WTC11 (cell line): ENCODE data around the gene HOMER3. TPM values are rescaled to one million over a fixed set of nuclear protein-coding genes. Genes with fewer than 3 reads are reported as not detected.
A peak's percentile ranks its signal among the peaks of the same experiment; 100 is the strongest.

Experiments used
- ATAC-seq: fragments of 200-7000 bp; cut with Tn5 transposase; 2 replicates; pipeline ENCODE4 v1.10.0; 2021; ENCODE audit warnings: mild to moderate bottlenecking, moderate library complexity
- CTCF ChIA-PET: fragments of 300-600 bp; sonication (Branson Sonifier 250); formaldehyde crosslinking; loops from one replicate; lab custom pipeline; 2021; ENCODE audit warnings: antibody characterized with exemption; lab: Charles Lee
- POLR2A ChIA-PET: fragments of 350-600 bp; sonication (Branson Sonifier 250); formaldehyde crosslinking; loops from one replicate; lab custom pipeline; 2021; ENCODE audit warnings: antibody characterized with exemption; lab: Charles Lee
- DNase-seq: peaks from one replicate; pipeline ENCODE4 v3.0.0; 2021; ENCODE audit warnings: low spot score
- H3K27ac Mint-ChIP-seq: 2 replicates; pipeline ENCODE4 v1.8.0; 2021; ENCODE audit warnings: mixed read lengths
- H3K27me3 Mint-ChIP-seq: 2 replicates; pipeline ENCODE4 v1.8.0; 2021; ENCODE audit warnings: low read depth, mild to moderate bottlenecking, moderate library complexity, mixed read lengths
- H3K36me3 Mint-ChIP-seq: 2 replicates; pipeline ENCODE4 v1.8.0; 2021; ENCODE audit warnings: mixed read lengths
- H3K4me1 Mint-ChIP-seq: 2 replicates; pipeline ENCODE4 v1.8.0; 2022; ENCODE audit warnings: mixed read lengths
- H3K4me3 Mint-ChIP-seq: 2 replicates; pipeline ENCODE4 v1.8.0; 2021; ENCODE audit warnings: mild to moderate bottlenecking, moderate library complexity, mixed read lengths
- H3K9me3 Mint-ChIP-seq: 2 replicates; pipeline ENCODE4 v1.8.0; 2021; ENCODE audit warnings: mixed read lengths
- ARID4B ChIP-seq: sonication (generic); formaldehyde crosslinking; IDR thresholded peaks from 2 replicates; pipeline ENCODE4 v1.8.0; 2023; ENCODE audit warnings: missing genetic modification reagents, mild to moderate bottlenecking, borderline replicate concordance
- CBFB ChIP-seq: sonication (generic); formaldehyde crosslinking; IDR thresholded peaks from 2 replicates; pipeline ENCODE4 v1.8.1; 2022; ENCODE audit warnings: mild to moderate bottlenecking, low read depth, missing genetic modification reagents
- CTCF ChIP-seq: fragments of 200-600 bp; IDR thresholded peaks from 2 replicates; pipeline ENCODE4 v1.8.0; 2022; ENCODE audit warnings: antibody characterized with exemption
- FOXJ3 ChIP-seq: sonication (generic); formaldehyde crosslinking; IDR thresholded peaks from 2 replicates; pipeline ENCODE4 v1.9.0; 2021; ENCODE audit warnings: missing genetic modification reagents, mild to moderate bottlenecking, borderline replicate concordance
- FOXP1 ChIP-seq: sonication (generic); formaldehyde crosslinking; IDR thresholded peaks from 2 replicates; pipeline ENCODE4 v1.8.0; 2022; ENCODE audit warnings: missing genetic modification reagents, mild to moderate bottlenecking, moderate library complexity, borderline replicate concordance
- GABPB1 ChIP-seq: sonication (generic); formaldehyde crosslinking; IDR thresholded peaks from 2 replicates; pipeline ENCODE4 v1.8.1; 2023; ENCODE audit warnings: mild to moderate bottlenecking, missing genetic modification reagents
- JUN ChIP-seq: sonication (generic); formaldehyde crosslinking; IDR thresholded peaks from 2 replicates; pipeline ENCODE4 v1.8.0; 2023; ENCODE audit warnings: mild to moderate bottlenecking, missing genetic modification reagents
- NR2C2 ChIP-seq: sonication (generic); formaldehyde crosslinking; IDR thresholded peaks from 2 replicates; pipeline ENCODE4 v1.8.0; 2022; ENCODE audit warnings: mild to moderate bottlenecking, missing genetic modification reagents
- RELA ChIP-seq: sonication (generic); formaldehyde crosslinking; IDR thresholded peaks from 2 replicates; pipeline ENCODE4 v1.8.1; 2022; ENCODE audit warnings: missing genetic modification reagents, mild to moderate bottlenecking, borderline replicate concordance
- SP1 ChIP-seq: sonication (generic); formaldehyde crosslinking; conservative IDR thresholded peaks from 2 replicates; pipeline ENCODE4 v1.8.1; 2022; ENCODE audit warnings: missing genetic modification reagents
- USF1 ChIP-seq: sonication (generic); formaldehyde crosslinking; IDR thresholded peaks from 2 replicates; pipeline ENCODE4 v1.8.0; 2022; ENCODE audit warnings: mild to moderate bottlenecking, missing genetic modification reagents
- ZNF121 ChIP-seq: sonication (generic); formaldehyde crosslinking; IDR thresholded peaks from 2 replicates; pipeline ENCODE4 v1.8.0; 2023; ENCODE audit warnings: missing genetic modification reagents
- ZNF423 ChIP-seq: fragments of 250-450 bp; sonication (Bioruptor Pico); IDR thresholded peaks from 2 replicates; pipeline ENCODE4 v2.1.2; 2022; ENCODE audit warnings: mild to moderate bottlenecking, moderate library complexity
- total RNA-seq: library from RNA; stranded (reverse); gene quantifications from 3 replicates; pipeline ENCODE4 v1.2.3, GENCODE V29; 2021
- TF ChIP-seq, protein P1 (sequence below): sonication (generic); formaldehyde crosslinking; IDR thresholded peaks from 2 replicates; pipeline ENCODE4 v1.8.1; 2023; ENCODE audit warnings: mild to moderate bottlenecking, moderate library complexity, missing genetic modification reagents
- TF ChIP-seq, protein P2 (sequence below): sonication (generic); formaldehyde crosslinking; IDR thresholded peaks from 2 replicates; pipeline ENCODE4 v1.8.0; 2022; ENCODE audit warnings: mild to moderate bottlenecking, missing genetic modification reagents

The HOMER3 gene
- total RNA-seq, 1 experiment from 2014 or later = 28.2 TPM

DNA sequence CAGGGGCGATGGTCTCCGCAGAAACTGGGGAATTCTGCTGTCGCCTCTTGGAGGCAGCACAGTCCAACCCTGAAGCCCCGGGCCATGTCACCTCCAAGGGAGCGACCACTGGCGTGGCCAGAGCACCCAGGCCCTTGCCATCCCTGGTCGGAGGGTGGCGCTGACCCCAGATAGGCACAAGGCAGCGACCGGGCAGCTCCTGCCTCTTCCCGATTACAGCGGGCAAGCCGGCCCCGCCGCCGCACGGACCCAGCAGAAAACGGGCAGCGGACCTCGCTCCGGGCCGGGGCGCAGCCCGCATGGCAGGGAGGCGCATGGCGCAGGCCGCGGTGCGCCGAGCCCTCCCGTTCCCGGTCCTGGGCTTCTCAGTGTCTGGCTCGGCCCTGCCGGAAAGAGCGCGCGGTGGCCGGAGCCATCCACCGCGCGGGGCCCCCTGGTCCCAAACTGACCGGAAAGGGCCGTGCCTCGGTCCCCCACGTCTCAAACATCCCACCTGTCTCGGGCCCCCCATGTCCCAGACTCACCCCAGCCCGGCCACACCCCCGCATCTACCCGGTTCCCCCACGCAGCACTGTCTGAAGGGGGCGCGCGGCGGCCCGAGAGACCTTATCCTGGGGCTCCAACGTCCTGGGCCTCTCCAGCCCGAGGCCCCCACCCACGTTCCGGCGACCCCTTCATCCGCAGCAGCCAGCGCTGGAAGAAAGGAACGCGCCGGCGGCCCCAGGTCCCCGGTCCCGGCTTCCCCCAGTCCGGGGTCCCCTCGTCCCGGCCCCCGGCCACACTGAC, 45.8 kb downstream of the HOMER3 start:
- peak; percentile 78 for DNase-seq
- Mint-ChIP-seq H3K9me3 (no peaks in the 10 kb centered on the region), H3K27ac (no peak overlapping the region), H3K36me3 (no peaks in the 10 kb centered on the region), H3K4me3 (peak overlapping the region; percentile 72), H3K27me3 (peaks cover 16% of the 10 kb centered on the region), H3K4me1 (no peaks in the 10 kb centered on the region)
- ChIA-PET POLR2A (interaction anchor here (1.1 to 1.3 kb wide), 2 partner anchors 23 to 572 kb away, joined by 3 read pairs; partner anchors contain the start of genes COPE and LSM4), CTCF (interaction anchor here (0.6 to 3.5 kb wide), 22 partner anchors 15 to 406 kb away, joined by 3 to 35 read pairs (median 4); partner anchors contain the start of genes COPE, DDX49 and UPF1)
- peak; percentile 65 for ATAC-seq
- TF ChIP-seq CBFB (0 out of 2 replicates have a peak, but pooled peaks have one; percentile 52), SP1 (0 out of 2 replicates have a peak, but pooled peaks have one; percentile 50), CTCF (peak; percentile 15; the same call in 1 of the 2 replicates), RELA (0 out of 2 replicates have a peak, but pooled peaks have one; percentile 28), FOXP1 (peak; percentile 58), JUN (CRISPR knock-in tag) (0 out of 2 replicates have a peak, but pooled peaks have one; percentile 10), FOXJ3 (no peak), ZNF423 (CRISPR knock-in tag) (peak; percentile 7; the same call in 1 of the 2 replicates), USF1 (no peak), NR2C2 (CRISPR knock-in tag) (0 out of 2 replicates have a peak, but pooled peaks have one; percentile 30), ZNF121 (CRISPR knock-in tag) (0 out of 2 replicates have a peak, but pooled peaks have one; percentile 29), GABPB1 (CRISPR knock-in tag) (no peak), ARID4B (CRISPR knock-in tag) (peak; percentile 51; the same call in 1 of the 2 replicates)
- TF ChIP-seq, protein P1, sequence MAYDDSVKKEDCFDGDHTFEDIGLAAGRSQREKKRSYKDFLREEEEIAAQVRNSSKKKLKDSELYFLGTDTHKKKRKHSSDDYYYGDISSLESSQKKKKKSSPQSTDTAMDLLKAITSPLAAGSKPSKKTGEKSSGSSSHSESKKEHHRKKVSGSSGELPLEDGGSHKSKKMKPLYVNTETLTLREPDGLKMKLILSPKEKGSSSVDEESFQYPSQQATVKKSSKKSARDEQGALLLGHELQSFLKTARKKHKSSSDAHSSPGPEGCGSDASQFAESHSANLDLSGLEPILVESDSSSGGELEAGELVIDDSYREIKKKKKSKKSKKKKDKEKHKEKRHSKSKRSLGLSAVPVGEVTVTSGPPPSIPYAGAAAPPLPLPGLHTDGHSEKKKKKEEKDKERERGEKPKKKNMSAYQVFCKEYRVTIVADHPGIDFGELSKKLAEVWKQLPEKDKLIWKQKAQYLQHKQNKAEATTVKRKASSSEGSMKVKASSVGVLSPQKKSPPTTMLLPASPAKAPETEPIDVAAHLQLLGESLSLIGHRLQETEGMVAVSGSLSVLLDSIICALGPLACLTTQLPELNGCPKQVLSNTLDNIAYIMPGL (CRISPR knock-in tag) = peak; percentile 97
- TF ChIP-seq, protein P2, sequence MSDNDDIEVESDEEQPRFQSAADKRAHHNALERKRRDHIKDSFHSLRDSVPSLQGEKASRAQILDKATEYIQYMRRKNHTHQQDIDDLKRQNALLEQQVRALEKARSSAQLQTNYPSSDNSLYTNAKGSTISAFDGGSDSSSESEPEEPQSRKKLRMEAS = peak; percentile 73; the same call in 1 of the 2 replicates
